ENCODE results near the gene HYAL4. TPM values are rescaled to one million over a fixed set of nuclear protein-coding genes. Genes with fewer than 3 reads are reported as not detected.
A peak's percentile ranks its signal among the peaks of the same experiment; 100 is the strongest.

HYAL4 gene
- total and polyA plus RNA-seq, 2 of the 13 experiments (the other 11 are each of a cell fraction or from before 2014, with no cell fraction given) = not detected

DNA sequence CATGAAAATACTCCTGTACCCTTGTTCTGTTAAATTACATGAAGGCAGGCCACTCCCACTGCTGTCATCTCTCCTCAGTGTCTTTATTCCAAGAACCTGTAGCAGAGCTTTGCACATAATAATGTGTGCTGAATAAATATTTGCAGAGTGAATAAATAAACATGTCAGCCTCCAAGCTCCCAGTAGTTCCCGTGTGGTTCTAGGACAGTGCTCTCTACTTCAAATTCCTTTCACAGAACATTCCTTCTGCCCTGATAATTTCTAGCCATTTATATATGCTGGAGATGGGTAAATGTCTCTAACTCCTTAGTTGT lies 20.3 kb upstream of the HYAL4 start (continued):
- no peak for TF ChIP-seq FOXA1 (IDR thresholded peaks at IDR 0.05)
- peak; percentile 49; the same call in 1 of the 2 replicates for TF ChIP-seq FOXA1 (CRISPR knock-in tag; IDR thresholded peaks at IDR 0.05)
- TF ChIP-seq ZNF382 (CRISPR knock-in tag; IDR thresholded peaks at IDR 0.05; ENCODE audit: borderline replicate concordance) = no peak
- TF ChIP-seq, protein P1, sequence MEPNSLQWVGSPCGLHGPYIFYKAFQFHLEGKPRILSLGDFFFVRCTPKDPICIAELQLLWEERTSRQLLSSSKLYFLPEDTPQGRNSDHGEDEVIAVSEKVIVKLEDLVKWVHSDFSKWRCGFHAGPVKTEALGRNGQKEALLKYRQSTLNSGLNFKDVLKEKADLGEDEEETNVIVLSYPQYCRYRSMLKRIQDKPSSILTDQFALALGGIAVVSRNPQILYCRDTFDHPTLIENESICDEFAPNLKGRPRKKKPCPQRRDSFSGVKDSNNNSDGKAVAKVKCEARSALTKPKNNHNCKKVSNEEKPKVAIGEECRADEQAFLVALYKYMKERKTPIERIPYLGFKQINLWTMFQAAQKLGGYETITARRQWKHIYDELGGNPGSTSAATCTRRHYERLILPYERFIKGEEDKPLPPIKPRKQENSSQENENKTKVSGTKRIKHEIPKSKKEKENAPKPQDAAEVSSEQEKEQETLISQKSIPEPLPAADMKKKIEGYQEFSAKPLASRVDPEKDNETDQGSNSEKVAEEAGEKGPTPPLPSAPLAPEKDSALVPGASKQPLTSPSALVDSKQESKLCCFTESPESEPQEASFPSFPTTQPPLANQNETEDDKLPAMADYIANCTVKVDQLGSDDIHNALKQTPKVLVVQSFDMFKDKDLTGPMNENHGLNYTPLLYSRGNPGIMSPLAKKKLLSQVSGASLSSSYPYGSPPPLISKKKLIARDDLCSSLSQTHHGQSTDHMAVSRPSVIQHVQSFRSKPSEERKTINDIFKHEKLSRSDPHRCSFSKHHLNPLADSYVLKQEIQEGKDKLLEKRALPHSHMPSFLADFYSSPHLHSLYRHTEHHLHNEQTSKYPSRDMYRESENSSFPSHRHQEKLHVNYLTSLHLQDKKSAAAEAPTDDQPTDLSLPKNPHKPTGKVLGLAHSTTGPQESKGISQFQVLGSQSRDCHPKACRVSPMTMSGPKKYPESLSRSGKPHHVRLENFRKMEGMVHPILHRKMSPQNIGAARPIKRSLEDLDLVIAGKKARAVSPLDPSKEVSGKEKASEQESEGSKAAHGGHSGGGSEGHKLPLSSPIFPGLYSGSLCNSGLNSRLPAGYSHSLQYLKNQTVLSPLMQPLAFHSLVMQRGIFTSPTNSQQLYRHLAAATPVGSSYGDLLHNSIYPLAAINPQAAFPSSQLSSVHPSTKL (CRISPR knock-in tag; IDR thresholded peaks at IDR 0.05) = peak; percentile 71
- peak; percentile 45; the same call in 1 of the 2 replicates for TF ChIP-seq SOX5 (CRISPR knock-in tag; IDR thresholded peaks at IDR 0.05; ENCODE audit: borderline replicate concordance)
- TF ChIP-seq AKAP8 (CRISPR knock-in tag; IDR thresholded peaks at IDR 0.05) = no peak
- TF ChIP-seq, protein P2, sequence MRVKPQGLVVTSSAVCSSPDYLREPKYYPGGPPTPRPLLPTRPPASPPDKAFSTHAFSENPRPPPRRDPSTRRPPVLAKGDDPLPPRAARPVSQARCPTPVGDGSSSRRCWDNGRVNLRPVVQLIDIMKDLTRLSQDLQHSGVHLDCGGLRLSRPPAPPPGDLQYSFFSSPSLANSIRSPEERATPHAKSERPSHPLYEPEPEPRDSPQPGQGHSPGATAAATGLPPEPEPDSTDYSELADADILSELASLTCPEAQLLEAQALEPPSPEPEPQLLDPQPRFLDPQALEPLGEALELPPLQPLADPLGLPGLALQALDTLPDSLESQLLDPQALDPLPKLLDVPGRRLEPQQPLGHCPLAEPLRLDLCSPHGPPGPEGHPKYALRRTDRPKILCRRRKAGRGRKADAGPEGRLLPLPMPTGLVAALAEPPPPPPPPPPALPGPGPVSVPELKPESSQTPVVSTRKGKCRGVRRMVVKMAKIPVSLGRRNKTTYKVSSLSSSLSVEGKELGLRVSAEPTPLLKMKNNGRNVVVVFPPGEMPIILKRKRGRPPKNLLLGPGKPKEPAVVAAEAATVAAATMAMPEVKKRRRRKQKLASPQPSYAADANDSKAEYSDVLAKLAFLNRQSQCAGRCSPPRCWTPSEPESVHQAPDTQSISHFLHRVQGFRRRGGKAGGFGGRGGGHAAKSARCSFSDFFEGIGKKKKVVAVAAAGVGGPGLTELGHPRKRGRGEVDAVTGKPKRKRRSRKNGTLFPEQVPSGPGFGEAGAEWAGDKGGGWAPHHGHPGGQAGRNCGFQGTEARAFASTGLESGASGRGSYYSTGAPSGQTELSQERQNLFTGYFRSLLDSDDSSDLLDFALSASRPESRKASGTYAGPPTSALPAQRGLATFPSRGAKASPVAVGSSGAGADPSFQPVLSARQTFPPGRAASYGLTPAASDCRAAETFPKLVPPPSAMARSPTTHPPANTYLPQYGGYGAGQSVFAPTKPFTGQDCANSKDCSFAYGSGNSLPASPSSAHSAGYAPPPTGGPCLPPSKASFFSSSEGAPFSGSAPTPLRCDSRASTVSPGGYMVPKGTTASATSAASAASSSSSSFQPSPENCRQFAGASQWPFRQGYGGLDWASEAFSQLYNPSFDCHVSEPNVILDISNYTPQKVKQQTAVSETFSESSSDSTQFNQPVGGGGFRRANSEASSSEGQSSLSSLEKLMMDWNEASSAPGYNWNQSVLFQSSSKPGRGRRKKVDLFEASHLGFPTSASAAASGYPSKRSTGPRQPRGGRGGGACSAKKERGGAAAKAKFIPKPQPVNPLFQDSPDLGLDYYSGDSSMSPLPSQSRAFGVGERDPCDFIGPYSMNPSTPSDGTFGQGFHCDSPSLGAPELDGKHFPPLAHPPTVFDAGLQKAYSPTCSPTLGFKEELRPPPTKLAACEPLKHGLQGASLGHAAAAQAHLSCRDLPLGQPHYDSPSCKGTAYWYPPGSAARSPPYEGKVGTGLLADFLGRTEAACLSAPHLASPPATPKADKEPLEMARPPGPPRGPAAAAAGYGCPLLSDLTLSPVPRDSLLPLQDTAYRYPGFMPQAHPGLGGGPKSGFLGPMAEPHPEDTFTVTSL (CRISPR knock-in tag; IDR thresholded peaks at IDR 0.05; ENCODE audit: borderline replicate concordance) = peak; percentile 29; the same call in 1 of the 2 replicates
- TF ChIP-seq, protein P3, sequence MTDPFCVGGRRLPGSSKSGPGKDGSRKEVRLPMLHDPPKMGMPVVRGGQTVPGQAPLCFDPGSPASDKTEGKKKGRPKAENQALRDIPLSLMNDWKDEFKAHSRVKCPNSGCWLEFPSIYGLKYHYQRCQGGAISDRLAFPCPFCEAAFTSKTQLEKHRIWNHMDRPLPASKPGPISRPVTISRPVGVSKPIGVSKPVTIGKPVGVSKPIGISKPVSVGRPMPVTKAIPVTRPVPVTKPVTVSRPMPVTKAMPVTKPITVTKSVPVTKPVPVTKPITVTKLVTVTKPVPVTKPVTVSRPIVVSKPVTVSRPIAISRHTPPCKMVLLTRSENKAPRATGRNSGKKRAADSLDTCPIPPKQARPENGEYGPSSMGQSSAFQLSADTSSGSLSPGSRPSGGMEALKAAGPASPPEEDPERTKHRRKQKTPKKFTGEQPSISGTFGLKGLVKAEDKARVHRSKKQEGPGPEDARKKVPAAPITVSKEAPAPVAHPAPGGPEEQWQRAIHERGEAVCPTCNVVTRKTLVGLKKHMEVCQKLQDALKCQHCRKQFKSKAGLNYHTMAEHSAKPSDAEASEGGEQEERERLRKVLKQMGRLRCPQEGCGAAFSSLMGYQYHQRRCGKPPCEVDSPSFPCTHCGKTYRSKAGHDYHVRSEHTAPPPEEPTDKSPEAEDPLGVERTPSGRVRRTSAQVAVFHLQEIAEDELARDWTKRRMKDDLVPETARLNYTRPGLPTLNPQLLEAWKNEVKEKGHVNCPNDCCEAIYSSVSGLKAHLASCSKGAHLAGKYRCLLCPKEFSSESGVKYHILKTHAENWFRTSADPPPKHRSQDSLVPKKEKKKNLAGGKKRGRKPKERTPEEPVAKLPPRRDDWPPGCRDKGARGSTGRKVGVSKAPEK (CRISPR knock-in tag; IDR thresholded peaks at IDR 0.05; ENCODE audit: borderline replicate concordance) = no peak
